GM19238 (cell line): ENCODE results near the gene MED13.
"Not testable (repeated sequence)": the region's sequence is repeated elsewhere in the genome, so short reads cannot be mapped to it uniquely, and the experiment has no call there.

Experiments used
- DNase-seq: peaks from one replicate; pipeline ENCODE4 v3.0.0; 2011; ENCODE audit warnings: low spot score; ENCODE audit not compliant: insufficient read length

MED13 gene

DNA sequence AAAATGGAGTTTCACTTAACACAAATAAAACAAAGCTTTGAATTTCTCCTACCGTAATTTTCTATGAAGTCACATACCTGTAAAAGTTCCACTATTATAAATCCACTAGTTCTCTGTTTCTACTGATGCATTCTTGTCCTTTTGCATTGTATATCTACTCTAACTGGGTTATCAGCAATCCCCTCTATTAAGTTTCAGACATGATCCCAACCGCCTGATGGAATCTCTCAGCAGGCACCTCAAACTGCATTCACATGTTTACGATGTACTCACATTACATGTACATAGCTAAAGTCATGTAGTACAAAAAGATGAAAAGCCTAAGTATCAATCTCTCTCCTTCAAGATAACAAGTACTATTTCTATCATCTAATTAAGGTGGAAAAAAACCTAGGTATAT is 64.9 kb downstream of the MED13 start:
- DNase-seq, result no peak

DNA sequence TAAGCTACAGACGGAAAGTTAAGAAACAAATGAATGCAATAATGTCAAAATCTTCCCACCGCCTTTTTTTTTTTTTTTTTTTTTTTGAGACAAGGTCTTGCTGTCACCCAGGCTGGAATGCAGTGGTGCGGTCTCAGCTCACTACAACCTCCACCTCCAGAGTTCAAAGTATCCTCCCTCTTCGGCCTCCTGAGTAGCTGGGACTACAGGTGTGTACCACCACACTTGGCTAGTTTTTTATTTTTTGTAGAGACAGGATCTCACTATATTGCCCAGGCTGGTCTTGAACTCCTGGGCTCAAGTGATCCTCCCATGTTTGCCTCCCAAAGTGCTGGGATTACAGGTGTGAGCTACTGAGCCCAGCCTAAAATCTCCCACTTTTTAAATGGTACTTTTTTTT is 66.5 kb downstream of the MED13 start:
- DNase-seq, result not testable (repeated sequence)

DNA sequence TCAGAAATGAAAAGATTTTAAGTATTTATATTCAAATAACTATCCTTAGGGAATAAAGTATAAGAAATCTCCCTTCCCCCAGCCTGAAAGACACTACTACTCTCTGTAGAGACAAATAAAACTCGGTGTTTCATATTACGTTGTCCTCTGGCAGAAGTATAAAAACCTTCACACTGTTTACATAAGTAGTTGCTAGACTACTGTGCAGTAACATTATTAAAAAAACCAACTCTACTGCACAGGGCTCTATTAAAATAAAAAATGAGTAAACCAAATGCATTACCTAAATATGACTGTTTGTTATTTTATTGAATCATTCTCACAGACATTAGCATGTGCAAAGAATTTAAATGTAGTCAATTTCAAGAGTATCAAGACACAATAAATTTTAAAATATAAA is 67.4 kb downstream of the MED13 start:
- no peak for DNase-seq

DNA sequence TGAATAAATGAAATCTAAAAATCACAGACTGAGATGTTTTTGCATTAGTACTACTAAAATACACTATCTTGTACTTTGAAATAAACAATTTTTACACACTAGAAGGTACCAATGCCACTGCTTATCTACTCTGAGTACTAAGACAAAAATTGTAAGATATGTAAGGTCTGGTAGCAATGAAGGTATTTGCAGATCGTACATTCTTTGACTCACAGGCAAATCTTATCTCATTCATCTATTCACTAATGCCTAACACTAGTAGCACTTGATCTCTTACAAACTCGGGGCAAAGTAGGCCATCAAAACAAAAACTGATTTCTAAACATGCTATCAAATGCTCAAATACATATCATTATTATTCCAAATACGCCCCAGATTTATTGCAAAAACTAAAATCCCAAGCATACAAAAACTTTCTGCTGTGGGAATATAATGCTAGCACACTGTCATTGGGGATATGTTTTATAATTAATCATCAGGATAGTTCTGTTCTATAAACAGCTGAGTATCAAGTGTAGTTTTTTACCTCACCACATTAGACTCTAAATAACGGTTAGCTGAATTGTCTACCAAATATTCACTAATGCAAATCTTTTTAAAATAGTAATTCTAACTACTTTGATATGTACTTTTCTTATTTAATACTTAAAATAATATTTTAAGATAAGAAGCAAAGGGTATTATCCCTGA is 68.0 kb downstream of the MED13 start:
- no peak for DNase-seq

DNA sequence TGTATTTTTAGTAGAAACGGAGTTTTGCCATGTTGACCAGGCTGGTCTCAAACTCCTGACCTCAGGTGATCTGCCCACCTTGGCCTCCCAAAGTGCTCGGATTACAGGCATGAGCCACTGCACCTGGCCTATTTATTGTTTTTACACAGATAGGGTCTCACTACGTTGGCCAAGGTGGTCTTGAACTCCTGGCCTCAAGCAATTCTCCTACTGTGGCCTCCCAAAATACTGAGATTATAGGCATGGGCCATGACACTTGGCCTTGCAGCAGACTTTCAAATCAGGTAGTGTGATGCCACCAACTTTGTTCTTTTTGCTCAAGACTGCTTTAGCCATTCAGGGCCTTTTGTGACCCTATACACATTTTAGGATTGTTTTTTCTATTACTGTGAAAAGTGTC is 75.6 kb downstream of the MED13 start:
- DNase-seq, result no peak

DNA sequence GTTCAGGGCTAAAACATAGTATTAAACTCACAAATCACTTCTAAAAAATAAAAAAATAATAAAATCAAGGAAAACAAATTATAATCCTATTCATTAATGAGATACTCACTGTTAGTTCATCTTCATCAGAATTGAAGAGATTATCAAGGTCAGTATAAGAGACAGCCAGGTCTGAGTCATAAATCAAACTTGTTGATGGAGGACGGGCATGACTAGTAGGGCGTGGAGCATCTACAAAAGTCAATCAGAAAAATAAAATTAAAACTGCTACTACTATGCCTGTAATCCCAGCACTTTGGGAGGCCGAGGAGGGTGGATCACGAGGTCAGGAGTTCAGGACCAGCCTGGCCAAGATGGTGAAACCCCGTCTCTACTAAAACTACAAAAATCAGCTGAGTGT is 78.2 kb downstream of the MED13 start:
- no peak for DNase-seq

DNA sequence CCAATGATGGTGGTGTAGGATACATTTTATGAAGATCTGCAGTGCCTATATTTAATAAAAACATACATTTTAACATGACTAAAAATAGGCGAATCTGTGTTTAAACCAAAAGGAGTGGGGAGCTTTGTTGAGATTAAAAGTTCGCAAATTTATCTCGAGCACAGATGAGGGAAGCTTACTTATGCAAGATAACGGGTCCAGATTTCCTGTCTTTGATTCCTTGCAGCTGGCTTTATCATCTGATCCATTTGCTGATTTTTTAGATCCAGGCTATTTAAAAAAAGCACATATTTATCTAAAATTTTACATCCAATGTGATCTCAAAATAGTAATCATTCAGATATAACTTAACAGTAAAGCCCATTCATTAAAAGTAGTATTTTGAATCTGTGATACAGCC is 80.3 kb downstream of the MED13 start:
- no peak for DNase-seq

DNA sequence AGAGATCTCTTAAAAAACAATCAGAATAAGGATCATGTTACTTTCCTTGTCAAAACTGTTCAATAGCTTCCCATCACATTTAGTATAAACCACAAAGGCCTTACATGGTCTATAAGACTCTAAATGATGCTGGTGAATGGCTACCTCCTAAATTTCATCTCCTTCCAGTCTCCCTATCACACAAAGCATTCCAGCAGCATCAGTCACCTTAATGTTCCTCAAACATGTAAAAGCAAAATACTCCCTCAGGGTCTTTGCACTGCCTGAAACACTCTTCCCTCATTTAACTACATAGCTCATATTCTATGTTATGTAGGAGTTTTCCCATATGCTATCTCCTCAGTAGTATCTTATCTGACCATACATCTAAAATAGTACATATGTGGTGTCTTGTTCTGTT is 83.8 kb downstream of the MED13 start:
- DNase-seq, result no peak

DNA sequence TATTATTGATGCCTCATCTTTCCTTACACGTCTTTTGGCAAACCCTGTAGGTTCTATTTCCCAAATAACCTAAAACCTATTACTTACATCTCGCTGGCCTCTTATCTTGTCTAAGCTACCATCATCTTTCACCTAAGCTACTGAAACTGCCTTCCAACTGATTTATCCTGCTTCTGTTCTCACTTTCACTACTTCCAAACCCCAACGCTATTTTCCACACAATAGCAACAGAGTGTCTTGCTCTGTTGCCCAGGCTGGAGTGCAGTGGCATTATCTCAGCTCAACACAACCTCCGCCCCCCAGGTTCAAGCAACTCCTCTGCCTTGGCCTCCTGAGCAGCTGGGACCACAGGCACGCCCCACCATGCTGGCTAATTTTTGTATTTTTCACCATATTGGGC is 84.5 kb downstream of the MED13 start:
- DNase-seq, result no peak

DNA sequence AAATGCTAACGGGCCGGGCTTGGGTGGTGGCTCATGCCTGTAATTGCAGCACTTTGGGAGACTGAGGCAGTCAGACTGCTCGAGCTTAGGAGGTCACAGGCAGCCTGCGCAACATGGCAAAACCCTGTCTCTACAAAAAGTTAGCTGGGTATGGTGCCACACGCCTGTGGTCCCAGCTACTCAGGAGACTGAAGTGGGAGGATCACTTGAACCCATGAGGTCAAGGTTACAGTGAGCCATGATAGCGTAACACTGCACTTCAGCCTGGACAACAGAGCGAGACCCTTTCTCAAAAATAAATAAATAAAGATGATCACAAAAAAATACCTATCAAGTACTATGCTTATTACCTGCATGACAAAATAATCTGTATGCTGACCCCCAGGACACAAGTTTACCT is 91.0 kb downstream of the MED13 start:
- DNase-seq, result no peak

DNA sequence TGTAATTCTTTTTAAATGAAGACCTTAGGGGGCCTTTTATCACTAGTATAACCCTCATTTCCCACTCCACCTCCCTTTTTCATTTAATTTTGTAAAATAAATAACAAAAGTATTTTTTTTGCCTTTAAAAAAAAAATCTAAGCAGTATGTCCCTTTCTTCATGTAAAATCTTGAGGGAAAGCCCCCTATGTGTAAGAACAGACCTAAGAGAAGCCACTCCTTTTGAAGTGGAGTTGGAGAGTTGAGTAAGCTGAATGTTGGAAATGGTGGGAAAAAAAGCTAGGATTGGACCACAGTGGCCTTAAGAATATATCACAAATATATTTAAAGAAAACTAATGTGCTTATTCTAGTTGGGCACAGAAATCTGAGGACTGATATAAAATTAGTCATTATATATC is 92.8 kb downstream of the MED13 start:
- DNase-seq, result no peak

DNA sequence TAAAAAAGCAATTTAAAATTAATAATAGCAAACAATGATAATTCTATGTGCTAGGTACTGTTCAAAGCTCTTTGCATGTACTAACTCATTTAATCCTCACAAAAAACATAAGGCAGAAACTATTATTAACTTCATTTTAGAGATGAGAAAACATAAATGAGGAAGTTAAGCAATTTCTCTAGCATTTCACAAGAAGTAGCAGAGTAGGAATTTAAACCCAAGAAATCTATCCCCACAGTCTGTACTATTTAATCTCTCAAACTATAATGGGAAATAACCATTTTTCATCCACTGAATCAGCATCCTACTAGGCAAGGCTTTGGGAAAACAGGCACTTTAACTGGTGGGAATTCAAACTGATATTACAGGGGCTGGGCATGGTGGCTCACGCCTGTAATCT is 95.0 kb downstream of the MED13 start:
- no peak for DNase-seq

DNA sequence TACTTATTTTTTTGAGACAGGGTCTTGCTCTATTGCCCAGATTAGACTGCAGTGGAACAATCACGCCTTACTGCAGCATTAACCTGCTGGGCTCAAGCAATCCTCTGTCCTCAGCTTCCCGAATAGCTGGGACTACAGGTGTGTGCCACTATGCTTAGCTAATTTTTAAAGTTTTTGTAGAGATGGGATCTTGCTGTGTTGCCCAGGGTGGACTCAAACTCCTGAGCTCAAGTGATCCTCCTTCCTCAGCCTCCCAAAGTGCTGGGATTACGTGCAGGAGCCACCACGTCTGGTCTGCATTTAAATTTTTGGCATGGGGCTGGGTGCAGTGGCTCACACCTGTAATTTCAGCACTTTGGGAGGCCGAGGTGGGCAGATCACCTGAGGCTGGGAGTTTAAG is 96.3 kb downstream of the MED13 start:
- DNase-seq, result no peak

DNA sequence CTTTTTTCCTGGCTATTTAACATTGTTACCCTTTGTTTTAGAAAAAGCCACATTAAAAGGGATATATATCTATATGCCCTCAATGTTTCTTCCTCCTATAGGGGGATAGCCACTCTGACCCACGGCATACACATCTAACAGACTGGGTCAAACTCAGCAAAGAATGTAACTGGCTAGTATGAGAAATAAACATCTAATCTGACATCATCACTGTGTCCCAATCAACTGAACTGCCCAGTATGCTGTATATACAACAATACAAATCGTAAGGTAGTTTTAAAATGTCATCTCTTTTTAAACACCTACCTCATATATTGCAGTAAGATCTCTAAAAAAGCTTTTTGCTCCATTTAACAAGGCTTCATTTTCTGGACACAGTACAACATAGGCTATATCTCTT is 97.3 kb downstream of the MED13 start:
- DNase-seq, result no peak

DNA sequence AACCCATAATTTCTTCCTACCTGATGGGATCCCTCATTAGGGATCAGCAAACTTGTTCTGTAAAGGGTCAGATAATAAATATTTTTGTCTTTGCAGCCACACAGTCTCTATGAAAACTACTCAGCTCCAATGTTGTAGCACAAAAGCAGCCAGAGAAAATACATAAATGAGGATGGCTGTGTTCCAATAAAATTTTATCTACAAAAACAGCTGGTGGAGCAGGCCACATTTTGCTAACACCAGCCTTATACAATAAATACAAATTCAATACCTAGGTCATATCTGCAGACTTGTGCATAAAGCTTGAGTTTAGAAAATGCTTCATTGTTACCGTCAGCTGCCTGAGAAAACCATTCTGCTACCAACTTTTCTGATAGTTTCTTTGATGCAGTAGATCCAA is 98.9 kb downstream of the MED13 start:
- DNase-seq, result no peak

DNA sequence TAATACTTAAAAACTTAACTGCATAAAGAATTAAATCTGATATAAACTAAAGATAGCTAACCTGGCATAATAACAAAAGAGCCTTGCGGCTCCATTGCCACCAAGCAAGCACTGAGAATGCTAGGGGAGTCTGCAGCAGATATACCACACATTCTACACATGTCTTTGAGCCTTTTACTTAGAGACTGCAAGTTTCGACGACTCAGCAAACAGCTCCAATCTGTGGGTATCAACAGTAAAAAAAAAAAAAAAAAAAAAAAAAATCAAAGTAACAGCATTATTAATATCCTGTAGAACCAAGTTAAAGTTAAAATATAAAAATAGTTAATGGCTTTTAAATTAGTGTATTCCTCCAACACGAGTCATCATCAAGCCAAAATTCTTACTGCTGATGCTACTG is 109.5 kb downstream of the MED13 start:
- no peak for DNase-seq

DNA sequence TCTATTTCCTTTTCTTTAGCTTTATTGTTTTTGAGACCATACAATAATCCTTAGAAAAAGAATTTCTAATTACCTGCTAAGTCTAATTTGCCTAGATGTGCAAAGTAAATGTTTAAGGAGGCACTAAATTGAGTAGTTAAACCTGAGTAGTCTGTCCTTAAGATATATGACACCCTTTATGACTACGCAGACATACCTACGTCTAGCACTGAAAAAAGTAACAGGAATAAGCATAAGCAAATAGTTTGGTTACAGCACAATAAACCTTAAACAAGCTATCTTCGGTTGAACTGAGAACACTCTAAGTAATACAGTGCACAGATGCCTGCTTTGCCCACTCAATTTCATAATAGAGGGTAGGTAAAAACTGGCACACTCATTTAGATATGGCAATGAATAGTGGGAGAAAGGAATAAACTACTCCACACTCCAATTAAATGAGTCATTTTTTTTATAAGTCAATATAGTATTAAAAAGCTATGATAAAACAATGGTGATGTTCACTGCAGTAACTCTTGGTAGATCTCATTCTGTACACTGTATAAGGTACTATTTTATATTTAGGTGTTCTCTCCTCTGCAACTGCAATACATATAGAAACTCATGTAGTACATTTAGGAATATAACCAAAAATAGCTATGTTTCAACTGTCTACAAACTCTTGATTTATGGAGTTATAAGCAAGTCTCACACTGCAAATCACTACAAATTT is 117.6 kb downstream of the MED13 start:
- no peak for DNase-seq

DNA sequence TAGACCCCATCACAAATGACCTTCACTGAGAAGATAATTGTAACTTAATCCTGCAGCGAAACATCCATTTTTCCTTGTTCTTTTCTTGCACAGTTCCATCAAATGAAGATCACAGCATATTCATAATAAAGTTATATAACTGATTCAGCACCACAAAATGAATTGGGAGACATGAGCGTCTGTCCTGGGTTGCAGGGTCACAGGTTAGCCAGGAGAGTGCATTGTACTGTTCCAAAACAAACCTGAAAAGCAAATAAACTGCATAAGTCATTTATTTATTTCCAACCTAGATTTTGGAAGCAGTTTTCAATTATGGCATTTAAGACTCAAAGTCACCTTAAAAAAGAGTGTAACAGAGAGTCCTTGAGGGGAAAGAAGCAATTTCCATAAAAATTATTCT is 118.7 kb downstream of the MED13 start:
- no peak for DNase-seq

DNA sequence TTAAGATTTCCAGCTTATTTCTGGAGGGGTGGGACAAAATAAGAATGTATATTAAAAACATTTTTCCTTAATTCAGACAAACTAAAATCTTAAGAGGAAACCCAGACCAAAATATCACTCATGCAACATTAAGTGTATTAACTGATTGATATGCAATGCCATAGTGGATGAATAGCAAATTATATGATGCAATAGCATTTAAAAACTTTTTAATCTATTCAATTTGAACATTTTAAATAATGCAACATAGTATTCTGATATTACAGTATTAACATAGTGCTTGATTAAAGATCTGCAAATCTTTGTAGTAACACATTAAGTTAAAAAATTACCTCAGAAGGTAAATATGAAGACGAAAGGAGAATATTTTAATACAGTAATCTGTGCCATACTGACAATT is 122.0 kb downstream of the MED13 start:
- DNase-seq, result no peak

DNA sequence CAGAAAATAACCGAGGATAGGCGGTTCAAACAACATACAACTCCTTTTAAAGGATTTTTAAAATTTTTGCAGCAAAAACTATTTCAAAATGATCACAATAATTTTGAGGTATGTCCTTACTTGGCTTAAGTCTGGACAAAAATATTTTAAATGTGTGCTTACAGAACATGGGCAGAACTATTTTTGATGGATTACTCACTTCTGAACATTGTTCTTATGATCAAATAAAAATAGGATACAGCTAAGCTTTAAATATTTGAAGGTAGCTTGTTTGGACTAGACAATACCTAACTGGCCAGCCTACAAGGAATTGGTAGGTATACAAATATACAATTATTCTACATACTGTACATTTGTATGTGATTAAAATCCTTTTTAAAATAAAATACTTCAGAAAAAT is 123.0 kb downstream of the MED13 start:
- no peak for DNase-seq

DNA sequence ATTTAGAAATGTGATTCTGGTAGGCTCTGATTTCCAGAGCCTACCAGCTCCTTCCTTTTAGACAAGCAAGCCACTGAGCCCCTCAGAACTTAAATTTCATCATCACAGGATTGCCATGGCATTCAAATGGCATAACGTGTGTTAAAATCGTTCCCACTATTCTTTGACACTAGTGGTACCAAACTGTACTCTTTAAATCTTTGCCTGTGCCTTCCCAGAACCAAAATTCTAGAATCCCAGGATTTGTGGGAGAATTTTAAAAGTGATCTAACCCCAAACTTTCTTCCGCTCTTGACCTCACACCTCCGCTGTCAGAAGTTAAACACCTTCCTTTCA is 137.0 kb downstream of the MED13 start:
- no peak for DNase-seq

DNA sequence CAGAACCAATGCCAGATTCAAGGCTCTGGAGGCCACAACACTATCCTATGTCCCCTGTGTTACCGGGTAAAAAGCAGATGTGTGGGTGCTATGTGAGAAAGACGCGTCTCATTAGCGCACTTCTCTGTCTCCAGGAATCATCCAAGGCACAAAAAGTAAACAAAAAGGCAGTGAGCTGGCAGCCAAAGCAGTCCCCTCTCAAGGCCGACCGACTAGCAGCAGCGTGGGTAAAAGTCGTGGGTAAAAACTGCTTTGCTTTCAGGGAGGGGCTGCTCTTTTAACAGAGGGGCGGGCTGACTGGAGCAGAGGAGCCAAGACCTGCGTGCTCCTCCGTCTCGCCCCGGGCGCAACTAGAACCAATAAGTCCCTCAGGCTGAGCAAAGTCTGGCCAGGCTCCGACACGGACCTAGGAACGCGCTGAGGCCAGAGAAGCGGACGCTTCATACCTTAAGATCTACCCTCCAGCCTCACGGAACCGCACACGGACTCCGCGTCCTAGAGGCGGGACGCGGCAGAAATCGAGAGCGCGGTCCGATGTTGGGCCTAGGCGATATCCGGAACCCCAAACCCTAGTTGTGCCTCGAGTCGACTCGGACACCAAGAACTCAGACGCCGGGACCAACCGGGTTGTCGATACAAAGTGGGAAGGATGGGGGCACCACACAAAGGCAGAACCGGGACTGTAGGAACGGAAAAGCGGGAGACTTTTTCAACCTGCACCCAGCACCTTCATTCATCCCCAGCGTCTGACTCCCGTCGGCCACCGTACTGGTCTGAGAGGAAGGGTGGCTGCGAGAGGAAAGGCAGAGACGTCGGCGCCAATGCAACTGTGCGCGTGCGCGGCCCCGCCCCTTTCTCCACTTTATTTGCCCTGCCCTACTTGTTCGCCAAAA is 137.6 kb downstream of the MED13 start, which contains the start of gene INTS2:
TSS of gene INTS2 (minus strand) at position 775 of the 893 bp plus-strand sequence. CDS start 1,338 bp downstream, outside the sequence.
- DNase-seq, result peak; percentile 90
